Stimulated activated CD4-positive, alpha-beta T cell treated with anti-CD3 and anti-CD28 coated beads, TNF-alpha, amount 100 ng/mL, for 1 hour (primary cell): ENCODE results near the gene CORO2A.
"Not testable (repeated sequence)": the region's sequence is repeated elsewhere in the genome, so short reads cannot be mapped to it uniquely, and the experiment has no call there.

Experiments used
- DNase-seq, 3 donors: peaks; one replicate each; pipeline ENCODE4 v3.0.0-alpha.2; 2020; ENCODE audit warnings: low read depth in 3 of 3, low spot score in 1 of 3

The CORO2A gene

GRCh38 chr9:98085944-98086343, 106.5 kb downstream of the CORO2A start:
- DNase-seq, result no peak

DNA sequence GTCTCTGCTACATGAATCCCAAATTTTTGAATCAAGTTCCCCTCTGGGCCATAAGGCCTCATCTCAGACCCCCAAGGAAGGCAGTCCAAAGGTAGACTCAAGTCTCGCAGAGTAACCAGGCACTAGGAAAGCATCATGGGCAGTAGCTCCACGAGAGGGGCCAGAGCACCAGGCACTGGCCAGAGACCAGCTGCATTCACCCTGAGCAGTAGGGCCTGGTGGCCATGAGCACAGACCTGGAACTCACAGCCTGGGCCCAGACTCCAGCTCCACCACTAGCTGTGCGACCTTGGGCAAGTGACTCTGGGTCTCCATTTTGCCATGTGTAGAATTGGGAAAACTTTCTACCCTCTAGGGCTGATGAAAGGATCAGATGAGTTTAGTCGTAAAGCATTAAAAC, 107.4 kb downstream of the CORO2A start:
- no peak for DNase-seq

GRCh38 chr9:98084396-98084795, 108.0 kb downstream of the CORO2A start:
- DNase-seq, result no peak

DNA sequence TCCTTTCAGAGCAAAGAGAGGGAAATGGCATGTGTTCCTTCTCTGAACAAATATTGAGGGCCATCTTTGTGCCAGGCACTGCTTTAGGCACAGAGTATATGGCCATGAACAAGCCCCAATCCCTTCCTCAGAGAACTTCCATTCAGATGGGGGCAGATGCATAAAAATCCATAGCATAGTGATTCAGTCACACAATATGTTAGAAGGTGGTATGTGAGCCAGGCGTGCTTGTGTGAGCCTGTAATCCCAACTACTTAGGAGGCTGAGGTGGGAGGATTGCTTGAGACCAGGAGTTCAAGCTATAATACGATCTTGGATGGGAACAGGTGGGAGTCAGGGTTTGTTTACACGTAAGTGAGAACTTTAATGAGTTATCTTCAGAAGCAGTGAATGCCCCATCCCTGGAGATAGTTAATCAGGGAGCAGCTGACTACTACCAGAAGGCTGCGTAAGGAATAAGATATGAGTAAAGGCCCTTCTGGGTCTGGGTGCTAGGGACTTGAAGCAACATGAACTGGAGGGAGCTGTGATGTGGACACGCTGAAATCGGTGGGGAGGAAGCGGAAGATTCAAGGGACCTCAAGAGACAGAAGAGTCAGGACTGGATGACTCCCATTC, 108.8 kb downstream of the CORO2A start:
- DNase-seq, result no peak

DNA sequence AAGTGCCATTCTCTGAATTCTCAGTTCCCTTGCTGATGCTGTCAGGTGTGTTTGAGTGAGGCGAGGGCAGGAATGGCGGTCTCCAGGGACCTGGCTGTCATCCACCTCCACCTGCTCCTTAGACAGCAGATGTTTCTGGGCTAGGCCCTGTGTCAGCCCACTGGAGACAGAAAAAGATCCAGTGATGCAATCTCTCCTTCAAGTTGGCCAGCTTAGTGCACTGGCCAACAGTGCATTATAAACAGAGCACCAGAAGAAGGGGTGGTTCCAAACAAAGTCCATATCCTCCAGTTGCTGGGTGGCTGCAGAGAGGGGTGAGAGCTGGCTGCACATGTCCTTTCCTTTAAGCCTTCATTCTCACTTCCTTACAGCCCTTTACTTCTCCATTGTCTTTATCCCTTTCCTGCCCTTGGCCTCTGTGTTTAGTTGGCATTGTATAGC, 109.4 kb downstream of the CORO2A start:
- DNase-seq, result no peak

- DNase-seq, result no peak
Observed at GRCh38 chr9:98081477-98082219, 110.8 kb downstream of the CORO2A start.

- no peak for DNase-seq
Observed at GRCh38 chr9:98080780-98081179, 111.7 kb downstream of the CORO2A start.

GRCh38 chr9:98080326-98080725, 112.1 kb downstream of the CORO2A start:
- DNase-seq, result no peak

DNA sequence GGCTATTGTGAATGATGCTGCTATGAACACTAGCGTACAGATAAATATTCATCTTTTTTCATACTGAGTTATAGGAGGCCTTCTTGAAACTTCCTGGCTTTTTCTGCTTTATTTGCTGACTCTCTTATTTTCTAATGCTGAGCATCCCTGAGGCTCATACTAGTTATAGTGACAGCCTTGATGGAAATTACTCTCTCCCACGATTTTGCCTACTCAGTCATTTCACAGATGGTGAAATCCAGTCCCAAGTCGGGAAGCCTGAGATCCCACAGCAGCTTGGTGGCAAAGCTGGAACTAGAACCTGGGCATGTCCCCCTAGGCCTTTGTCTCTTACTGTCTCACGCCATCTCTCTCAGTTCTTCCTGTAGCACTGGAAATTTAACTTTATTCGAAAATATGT, 113.5 kb downstream of the CORO2A start:
- DNase-seq, result no peak

- not testable (repeated sequence) for DNase-seq
Observed at GRCh38 chr9:98076514-98076890, 115.9 kb downstream of the CORO2A start.

DNA sequence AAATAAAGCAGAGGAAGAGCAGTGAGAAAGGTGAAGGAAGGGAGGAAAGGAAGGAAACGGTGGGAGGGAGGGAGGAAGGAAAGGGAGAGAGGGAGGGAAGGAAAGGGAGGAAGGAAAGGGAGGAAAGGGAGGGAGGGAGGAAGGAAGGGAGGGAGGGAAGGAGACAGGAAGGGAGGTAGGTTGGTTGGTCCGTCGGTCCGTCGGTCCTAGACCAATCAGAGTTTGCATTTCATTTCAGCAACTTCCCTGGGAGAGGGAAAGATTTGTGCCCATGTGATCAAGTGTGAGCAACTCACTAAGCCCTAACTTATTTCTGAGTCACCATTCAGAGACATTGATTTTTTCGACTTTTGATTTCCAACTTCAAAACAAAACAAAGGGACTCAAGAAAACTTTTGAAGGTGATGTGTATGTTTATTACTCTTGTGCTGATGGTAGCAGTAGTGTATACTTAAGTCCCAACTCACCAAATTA, 117.1 kb downstream of the CORO2A start:
- DNase-seq, result no peak

- DNase-seq, result peak; percentile 22 to 60 (median 53)
Observed at GRCh38 chr9:98074115-98074990, 118.1 kb downstream of the CORO2A start.

DNA sequence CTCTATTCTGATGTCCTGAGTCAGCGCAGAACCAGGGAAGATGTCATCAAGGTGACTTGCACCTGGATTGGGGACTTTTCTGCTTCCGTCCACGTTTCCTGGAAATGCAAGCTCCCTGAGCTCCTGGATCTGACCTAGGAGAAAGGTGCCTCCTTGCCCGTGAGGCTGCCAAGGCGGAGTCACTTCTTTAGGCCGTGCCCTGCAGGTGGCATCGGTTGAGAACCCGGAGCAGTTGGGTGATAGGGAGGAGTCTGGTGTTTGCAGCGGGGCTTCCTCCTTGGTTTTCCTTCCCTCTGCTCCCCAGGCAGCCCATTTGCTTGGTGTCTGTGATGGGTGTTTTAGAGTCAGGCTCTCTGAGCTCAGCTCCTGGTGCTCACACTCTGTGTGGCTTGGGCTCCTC, 120.7 kb downstream of the CORO2A start:
- no peak for DNase-seq
